ENCODE measurements around the gene TRPC1. TPM values are rescaled to one million over a fixed set of nuclear protein-coding genes. Genes with fewer than 3 reads are reported as not detected.
A peak's percentile ranks its signal among the peaks of the same experiment; 100 is the strongest.
"Not testable (repeated sequence)": the region's sequence is repeated elsewhere in the genome, so short reads cannot be mapped to it uniquely, and the experiment has no call there.

Gene TRPC1
- polyA plus RNA-seq, 1 donor: 8.9 TPM

GRCh38 chr3:142746646-142747045 is 22.8 kb downstream of the TRPC1 start:
- peak in 1 of 2 donors; percentile 3 for DNase-seq
- Histone ChIP-seq H3K27ac (ENCODE audit: low read length) (no peak overlapping the region), H3K4me1 (ENCODE audit: control insufficient read depth, insufficient read depth, low read length) (no peaks in the 10 kb centered on the region), H3K4me3 (ENCODE audit: low read length) (no peak overlapping the region), H3K36me3 (ENCODE audit: control insufficient read depth, insufficient read depth, low read length) (no peaks in the 10 kb centered on the region), H3K27me3 (ENCODE audit: control insufficient read depth, insufficient read depth, low read length) (no peaks in the 10 kb centered on the region), H3K9me3 (ENCODE audit: control insufficient read depth, low read depth, low read length) (no peaks in the 10 kb centered on the region)
- 50% methylated on average over 1 of the region's 7 CpGs for WGBS (ENCODE audit: insufficient coverage, low lambda C conversion rate)

GRCh38 chr3:142750531-142750930 is 26.7 kb downstream of the TRPC1 start:
- not testable (repeated sequence) for H3K4me1 ChIP-seq (ENCODE audit: control insufficient read depth, insufficient read depth, low read length); DNase-seq; H3K27me3 ChIP-seq (ENCODE audit: control insufficient read depth, insufficient read depth, low read length); H3K9me3 ChIP-seq (ENCODE audit: control insufficient read depth, low read depth, low read length); H3K4me3 ChIP-seq (ENCODE audit: low read length); H3K36me3 ChIP-seq (ENCODE audit: control insufficient read depth, insufficient read depth, low read length); H3K27ac ChIP-seq (ENCODE audit: low read length)
- WGBS (ENCODE audit: insufficient coverage, low lambda C conversion rate): no CpG with 5 or more reads among the region's 4 CpGs

GRCh38 chr3:142752605-142753004 is 28.8 kb downstream of the TRPC1 start:
- not testable (repeated sequence) for H3K4me1 ChIP-seq (ENCODE audit: control insufficient read depth, insufficient read depth, low read length); DNase-seq; H3K36me3 ChIP-seq (ENCODE audit: control insufficient read depth, insufficient read depth, low read length); H3K9me3 ChIP-seq (ENCODE audit: control insufficient read depth, low read depth, low read length); H3K27me3 ChIP-seq (ENCODE audit: control insufficient read depth, insufficient read depth, low read length); H3K27ac ChIP-seq (ENCODE audit: low read length); H3K4me3 ChIP-seq (ENCODE audit: low read length)
- 40% methylated on average over 1 of the region's 4 CpGs for WGBS (ENCODE audit: insufficient coverage, low lambda C conversion rate)

- no peaks in the 10 kb centered on the region for H3K27me3 ChIP-seq (ENCODE audit: control insufficient read depth, insufficient read depth, low read length)
- no peak overlapping the region for H3K27ac ChIP-seq (ENCODE audit: low read length)
- 100% methylated on average over 1 of the region's 1 CpG for WGBS (ENCODE audit: insufficient coverage, low lambda C conversion rate)
- no peaks in the 10 kb centered on the region for H3K4me1 ChIP-seq (ENCODE audit: control insufficient read depth, insufficient read depth, low read length)
- H3K4me3 ChIP-seq (ENCODE audit: low read length): no peak overlapping the region
- H3K36me3 ChIP-seq (ENCODE audit: control insufficient read depth, insufficient read depth, low read length): no peaks in the 10 kb centered on the region
- DNase-seq: no peak
- H3K9me3 ChIP-seq (ENCODE audit: control insufficient read depth, low read depth, low read length): no peaks in the 10 kb centered on the region
Observed at GRCh38 chr3:142754494-142754893, 30.7 kb downstream of the TRPC1 start.

- no peaks in the 10 kb centered on the region for H3K4me1 ChIP-seq (ENCODE audit: control insufficient read depth, insufficient read depth, low read length)
- H3K27ac ChIP-seq (ENCODE audit: low read length): no peak overlapping the region
- H3K4me3 ChIP-seq (ENCODE audit: low read length): no peak overlapping the region
- no peaks in the 10 kb centered on the region for H3K36me3 ChIP-seq (ENCODE audit: control insufficient read depth, insufficient read depth, low read length)
- H3K9me3 ChIP-seq (ENCODE audit: control insufficient read depth, low read depth, low read length): peaks cover 17% of the 10 kb centered on the region
- DNase-seq: no peak
- no peaks in the 10 kb centered on the region for H3K27me3 ChIP-seq (ENCODE audit: control insufficient read depth, insufficient read depth, low read length)
Observed at GRCh38 chr3:142768338-142768737, 44.5 kb downstream of the TRPC1 start.

GRCh38 chr3:142777927-142778326 is 54.1 kb downstream of the TRPC1 start:
- no peak overlapping the region for H3K27ac ChIP-seq (ENCODE audit: low read length)
- H3K9me3 ChIP-seq (ENCODE audit: control insufficient read depth, low read depth, low read length): no peaks in the 10 kb centered on the region
- H3K27me3 ChIP-seq (ENCODE audit: control insufficient read depth, insufficient read depth, low read length): no peaks in the 10 kb centered on the region
- no peak overlapping the region for H3K4me3 ChIP-seq (ENCODE audit: low read length)
- DNase-seq: no peak
- no peaks in the 10 kb centered on the region for H3K4me1 ChIP-seq (ENCODE audit: control insufficient read depth, insufficient read depth, low read length)
- H3K36me3 ChIP-seq (ENCODE audit: control insufficient read depth, insufficient read depth, low read length): no peaks in the 10 kb centered on the region

- H3K4me3 ChIP-seq (ENCODE audit: low read length): no peak overlapping the region
- H3K9me3 ChIP-seq (ENCODE audit: control insufficient read depth, low read depth, low read length): no peaks in the 10 kb centered on the region
- H3K27ac ChIP-seq (ENCODE audit: low read length): no peak overlapping the region
- DNase-seq: no peak
- H3K36me3 ChIP-seq (ENCODE audit: control insufficient read depth, insufficient read depth, low read length): no peaks in the 10 kb centered on the region
- WGBS (ENCODE audit: insufficient coverage, low lambda C conversion rate): no CpG with 5 or more reads among the region's 2 CpGs
- H3K4me1 ChIP-seq (ENCODE audit: control insufficient read depth, insufficient read depth, low read length): no peaks in the 10 kb centered on the region
- no peaks in the 10 kb centered on the region for H3K27me3 ChIP-seq (ENCODE audit: control insufficient read depth, insufficient read depth, low read length)
Observed at GRCh38 chr3:142778541-142778940, 54.7 kb downstream of the TRPC1 start.

GRCh38 chr3:142779591-142779990 is 55.8 kb downstream of the TRPC1 start:
- no peak overlapping the region for H3K27ac ChIP-seq (ENCODE audit: low read length)
- no peaks in the 10 kb centered on the region for H3K9me3 ChIP-seq (ENCODE audit: control insufficient read depth, low read depth, low read length)
- DNase-seq: no peak
- H3K4me3 ChIP-seq (ENCODE audit: low read length): no peak overlapping the region
- no peaks in the 10 kb centered on the region for H3K4me1 ChIP-seq (ENCODE audit: control insufficient read depth, insufficient read depth, low read length)
- H3K36me3 ChIP-seq (ENCODE audit: control insufficient read depth, insufficient read depth, low read length): no peaks in the 10 kb centered on the region
- H3K27me3 ChIP-seq (ENCODE audit: control insufficient read depth, insufficient read depth, low read length): no peaks in the 10 kb centered on the region

- H3K27me3 ChIP-seq (ENCODE audit: control insufficient read depth, insufficient read depth, low read length): no peaks in the 10 kb centered on the region
- no peak overlapping the region for H3K27ac ChIP-seq (ENCODE audit: low read length)
- WGBS (ENCODE audit: insufficient coverage, low lambda C conversion rate): no CpG with 5 or more reads among the region's 2 CpGs
- H3K4me3 ChIP-seq (ENCODE audit: low read length): no peak overlapping the region
- H3K9me3 ChIP-seq (ENCODE audit: control insufficient read depth, low read depth, low read length): no peaks in the 10 kb centered on the region
- no peak for DNase-seq
- H3K36me3 ChIP-seq (ENCODE audit: control insufficient read depth, insufficient read depth, low read length): no peaks in the 10 kb centered on the region
- H3K4me1 ChIP-seq (ENCODE audit: control insufficient read depth, insufficient read depth, low read length): peaks cover under 1% of the 10 kb centered on the region
Observed at GRCh38 chr3:142782616-142783015, 58.8 kb downstream of the TRPC1 start.

- H3K27me3 ChIP-seq (ENCODE audit: control insufficient read depth, insufficient read depth, low read length): no peaks in the 10 kb centered on the region
- H3K27ac ChIP-seq (ENCODE audit: low read length): no peak overlapping the region
- no peaks in the 10 kb centered on the region for H3K36me3 ChIP-seq (ENCODE audit: control insufficient read depth, insufficient read depth, low read length)
- peaks cover 6% of the 10 kb centered on the region for H3K4me1 ChIP-seq (ENCODE audit: control insufficient read depth, insufficient read depth, low read length)
- DNase-seq: no peak
- H3K4me3 ChIP-seq (ENCODE audit: low read length): no peak overlapping the region
- no peaks in the 10 kb centered on the region for H3K9me3 ChIP-seq (ENCODE audit: control insufficient read depth, low read depth, low read length)
- WGBS (ENCODE audit: insufficient coverage, low lambda C conversion rate): 100% methylated on average over 1 of the region's 1 CpG
Observed at GRCh38 chr3:142784228-142784627, 60.4 kb downstream of the TRPC1 start.

GRCh38 chr3:142785996-142786395 is 62.2 kb downstream of the TRPC1 start:
- WGBS (ENCODE audit: insufficient coverage, low lambda C conversion rate): 22% methylated on average over 4 of the region's 4 CpGs
- Histone ChIP-seq H3K9me3 (ENCODE audit: control insufficient read depth, low read depth, low read length) (no peaks in the 10 kb centered on the region), H3K4me1 (ENCODE audit: control insufficient read depth, insufficient read depth, low read length) (peaks cover 7% of the 10 kb centered on the region), H3K27ac (ENCODE audit: low read length) (no peak overlapping the region), H3K27me3 (ENCODE audit: control insufficient read depth, insufficient read depth, low read length) (no peaks in the 10 kb centered on the region), H3K36me3 (ENCODE audit: control insufficient read depth, insufficient read depth, low read length) (no peaks in the 10 kb centered on the region), H3K4me3 (ENCODE audit: low read length) (no peak overlapping the region)
- DNase-seq: peak in 1 of 2 donors; percentile 31
